GM18868 (cell line): Measurements from ENCODE around the gene SEC24A.
"Not testable (repeated sequence)": the region's sequence is repeated elsewhere in the genome, so short reads cannot be mapped to it uniquely, and the experiment has no call there.

Experiments
- ATAC-seq: cut with Tn5 transposase; IDR thresholded peaks from one replicate; pipeline ENCODE4 v1.9.1; 2021; ENCODE audit warnings: mild to moderate bottlenecking, moderate library complexity; ENCODE audit not compliant: unreplicated experiment

Gene SEC24A

DNA sequence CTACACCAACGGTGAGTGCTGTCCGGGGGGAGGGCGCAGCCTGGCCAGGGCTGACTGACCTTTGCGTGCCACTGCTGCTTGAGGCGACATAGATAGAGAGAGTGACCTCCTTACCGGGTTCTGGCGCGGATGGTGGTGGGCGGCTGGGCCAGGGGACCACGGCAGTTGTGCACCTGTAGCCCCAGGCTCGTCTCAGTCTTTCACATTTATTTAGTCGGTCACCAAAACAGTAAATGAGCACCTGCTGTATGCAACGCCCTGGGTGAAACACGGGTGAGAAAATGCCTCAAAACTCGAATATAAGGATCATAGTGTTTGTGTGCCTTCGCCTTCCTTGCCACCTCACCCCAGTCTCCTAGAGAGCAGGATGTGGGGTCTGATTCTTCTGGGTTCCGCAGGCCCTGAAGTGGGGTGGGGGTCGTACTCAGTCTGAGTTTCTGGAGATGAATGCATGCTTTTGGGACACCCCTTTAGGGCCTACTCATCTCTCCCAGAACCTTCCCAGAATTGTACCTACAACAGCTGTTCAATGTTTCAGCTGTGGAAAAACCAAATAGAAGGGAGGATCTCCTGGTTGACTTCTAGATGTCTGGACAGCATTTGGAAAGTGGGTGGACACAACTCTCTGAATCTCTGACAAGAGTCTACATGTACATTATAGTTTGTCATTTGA, 714 bp downstream of the SEC24A start:
- peak; percentile 5 for ATAC-seq

DNA sequence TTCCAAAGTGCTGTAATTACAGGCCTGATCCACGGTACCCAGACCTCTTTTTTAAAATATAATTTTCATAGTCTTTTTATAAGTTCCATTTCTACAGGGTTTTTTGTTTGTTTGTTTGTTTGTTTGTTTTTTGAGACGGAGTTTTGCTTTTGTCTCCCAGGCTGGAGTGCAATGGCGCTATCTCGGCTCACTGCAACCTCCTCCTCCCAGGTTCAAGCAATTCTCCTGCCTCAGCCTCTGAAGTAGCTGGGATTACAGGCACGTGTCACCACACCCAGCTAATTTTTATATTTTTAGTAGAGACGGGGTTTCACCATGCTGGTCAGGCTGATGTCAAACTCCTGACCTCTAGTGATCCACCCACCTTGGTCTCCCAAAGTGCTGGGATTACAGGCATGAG, 2.1 kb downstream of the SEC24A start:
- not testable (repeated sequence) for ATAC-seq

DNA sequence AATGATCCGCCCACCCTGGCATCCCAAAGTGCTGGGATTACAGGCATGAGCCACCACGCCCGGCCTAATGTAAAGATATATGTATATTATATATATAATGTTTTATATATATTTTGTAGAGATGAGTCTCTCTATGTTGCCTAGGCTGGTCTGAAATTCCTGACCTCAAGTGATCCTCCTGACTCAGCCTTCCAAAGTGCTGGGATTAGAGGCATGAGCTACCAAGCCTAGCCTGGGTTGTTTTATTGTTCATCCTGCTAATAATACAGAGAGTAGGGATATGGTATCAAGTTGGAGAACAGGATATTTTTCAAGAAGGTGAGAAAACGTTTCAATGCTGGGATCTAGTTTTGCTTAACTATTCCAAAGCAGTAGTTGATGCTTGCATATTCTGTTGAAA, 2.9 kb downstream of the SEC24A start:
- ATAC-seq: no peak

DNA sequence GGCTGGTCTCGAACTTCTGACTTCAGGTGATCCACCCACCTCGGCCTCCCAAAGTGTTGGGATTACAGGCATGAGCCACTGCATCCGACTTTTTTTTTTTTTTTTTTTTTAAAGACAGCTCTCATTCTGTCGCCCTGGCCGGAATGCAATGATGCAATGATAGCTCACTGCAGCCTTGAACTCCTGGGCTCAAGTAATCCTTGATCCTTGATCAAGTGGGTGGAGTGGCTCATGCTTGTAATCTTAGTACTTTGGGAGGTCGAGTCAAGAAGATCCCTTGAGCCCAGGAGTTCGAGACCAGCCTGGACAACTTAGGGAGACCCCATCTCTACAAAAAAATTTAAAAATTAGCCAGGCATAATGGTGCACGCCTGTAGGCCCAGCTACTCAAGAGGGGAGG, 8.1 kb downstream of the SEC24A start:
- no peak for ATAC-seq

DNA sequence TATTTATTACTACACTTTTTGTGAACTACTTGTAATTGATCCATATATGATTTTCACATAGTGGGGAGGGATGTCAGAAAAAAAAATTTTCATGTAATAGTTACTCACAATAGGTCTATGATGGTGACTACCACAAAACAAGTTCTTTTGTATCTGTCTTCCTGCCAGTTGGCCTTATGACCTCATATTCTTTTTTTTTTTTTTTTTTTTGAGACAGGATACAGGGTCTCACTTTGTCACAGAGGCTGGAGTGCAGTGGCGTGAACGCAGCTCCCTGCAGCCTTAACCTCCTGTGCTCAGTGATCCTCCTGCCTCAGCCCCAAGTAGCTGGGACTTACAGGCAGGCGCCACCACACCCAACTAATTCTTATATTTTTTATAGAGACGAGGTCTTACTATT, 10.9 kb downstream of the SEC24A start:
- no peak for ATAC-seq

DNA sequence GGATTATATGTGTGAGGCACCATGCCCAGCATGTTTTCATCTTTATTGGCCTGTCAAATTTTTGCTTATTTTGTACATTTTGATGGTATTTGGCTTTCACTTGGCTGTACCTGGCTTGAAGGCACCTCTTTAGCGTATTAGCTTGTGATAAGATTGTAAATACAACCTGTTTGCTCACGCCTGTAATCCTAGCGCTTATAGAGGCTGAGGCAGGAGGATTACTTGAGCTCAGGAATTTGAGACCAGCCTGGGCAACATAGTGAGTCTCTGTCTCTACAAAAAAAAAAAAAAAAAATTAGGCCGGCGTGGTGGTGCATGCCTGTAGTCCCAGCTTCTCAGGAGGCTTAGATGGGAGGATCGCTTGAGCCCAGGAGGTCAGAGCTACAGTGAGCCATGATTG, 11.3 kb downstream of the SEC24A start:
- no peak for ATAC-seq

DNA sequence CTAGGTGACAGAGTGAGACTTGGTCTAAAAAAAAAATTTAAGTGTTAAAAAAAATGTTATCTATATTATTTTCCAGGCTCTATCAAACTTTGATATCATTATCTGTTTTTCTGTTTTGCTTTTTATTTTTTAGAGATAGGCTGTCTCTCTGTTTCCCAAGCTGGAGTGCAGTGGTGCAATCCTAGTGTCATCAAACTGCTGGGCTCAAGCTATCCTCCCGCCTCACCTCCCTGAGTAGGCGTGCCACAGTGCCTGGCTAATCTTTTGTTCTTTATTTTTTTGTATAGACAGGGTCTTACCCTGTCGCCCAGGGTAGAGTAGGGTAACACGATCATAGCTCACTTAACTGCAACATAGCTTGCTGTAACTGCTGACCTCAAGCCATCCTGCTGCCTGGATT, 14.4 kb downstream of the SEC24A start:
- no peak for ATAC-seq

DNA sequence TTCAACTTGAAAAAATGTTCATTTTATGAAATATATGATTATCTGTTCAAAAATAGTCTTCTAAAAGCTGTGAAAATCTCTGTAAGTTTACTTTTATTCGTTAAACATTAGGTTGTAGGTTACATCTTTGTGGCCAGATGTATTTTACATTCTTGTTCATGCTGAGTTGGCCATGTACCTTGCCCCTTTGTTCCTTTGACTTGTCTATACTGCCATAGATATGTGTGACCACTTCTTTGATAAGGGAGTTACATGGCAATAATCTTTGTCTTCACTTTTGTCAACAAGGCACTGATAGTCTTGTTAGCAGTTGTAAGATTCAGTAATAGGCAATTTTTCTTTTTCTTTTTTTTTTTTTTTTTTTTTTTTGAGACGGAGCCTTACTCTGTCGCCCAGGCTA, 15.9 kb downstream of the SEC24A start:
- ATAC-seq: no peak

DNA sequence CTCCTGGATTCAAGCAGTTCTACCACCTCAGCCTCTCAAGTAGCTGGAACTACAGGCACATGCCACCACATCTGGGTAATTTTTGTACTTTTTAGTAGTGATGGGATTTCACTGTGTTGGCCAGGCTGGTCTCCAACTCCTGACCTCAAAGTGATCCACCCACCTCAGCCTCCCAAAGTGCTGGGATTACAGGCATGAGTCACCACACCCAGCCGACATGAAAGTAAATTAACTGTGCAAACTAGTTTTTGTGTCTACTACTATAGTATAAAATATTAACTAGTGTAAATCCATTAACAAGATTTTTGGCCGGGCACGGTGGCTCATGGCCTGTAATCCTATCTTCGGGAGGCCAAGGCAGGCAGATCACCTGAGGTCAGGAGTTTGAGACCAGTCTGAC, 25.0 kb downstream of the SEC24A start:
- ATAC-seq: not testable (repeated sequence)

DNA sequence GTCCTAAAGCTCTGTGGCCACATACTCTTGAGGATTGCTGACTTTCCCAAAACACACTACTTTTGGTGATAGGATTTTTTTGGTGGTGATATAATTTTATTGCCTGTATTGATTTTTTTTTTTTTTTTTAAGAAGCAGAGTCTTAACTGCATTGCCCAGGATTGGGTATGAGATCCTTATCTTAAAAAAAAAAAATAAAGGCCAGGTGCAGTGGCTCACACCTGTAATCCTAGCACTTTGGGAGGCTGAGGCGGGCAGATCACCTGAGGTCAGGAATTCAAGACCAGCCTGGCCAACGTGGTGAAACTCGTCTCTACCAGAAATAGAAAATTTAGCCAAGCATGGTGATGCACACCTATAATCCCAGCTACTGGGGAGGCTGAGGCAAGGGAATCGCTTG, 28.8 kb downstream of the SEC24A start:
- not testable (repeated sequence) for ATAC-seq

DNA sequence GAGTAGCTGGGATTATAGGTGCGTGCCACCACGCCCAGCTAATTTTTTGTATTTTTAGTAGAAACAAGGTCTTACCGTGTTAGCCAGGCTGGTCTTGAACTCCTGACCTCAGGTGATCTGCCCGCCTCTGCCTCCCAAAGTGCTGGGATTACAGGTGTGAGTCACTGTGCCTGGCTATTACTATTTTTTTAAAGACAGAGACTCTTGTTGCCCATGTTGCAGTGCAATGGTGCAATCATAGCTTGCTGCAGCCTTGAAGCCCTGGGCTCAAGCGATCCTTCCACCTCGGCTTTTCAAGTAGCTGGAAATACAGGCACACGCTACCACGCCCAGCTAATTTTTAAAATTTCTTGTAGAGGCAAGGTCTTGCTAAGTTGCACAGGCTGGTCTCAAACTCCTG, 41.6 kb downstream of the SEC24A start:
- ATAC-seq: not testable (repeated sequence)

DNA sequence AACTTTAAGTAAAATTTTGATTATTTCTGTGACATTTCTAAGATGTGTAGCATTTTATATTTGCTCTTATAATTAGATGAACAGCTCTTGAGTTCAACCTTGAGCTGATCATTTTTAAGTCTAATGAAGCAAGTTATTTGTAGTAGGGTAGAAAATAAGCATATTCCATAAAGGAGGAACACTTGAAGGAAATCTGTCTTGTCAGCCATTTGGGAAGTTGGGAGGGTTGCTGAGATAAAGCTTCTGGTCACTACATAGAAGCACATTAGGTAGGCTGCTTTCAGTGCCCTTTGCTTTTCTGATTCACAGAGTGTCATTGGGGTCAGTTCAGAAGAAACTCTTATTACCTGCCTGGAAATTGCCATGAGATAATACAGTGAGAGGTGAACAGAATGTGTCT, 44.1 kb downstream of the SEC24A start:
- ATAC-seq: no peak

DNA sequence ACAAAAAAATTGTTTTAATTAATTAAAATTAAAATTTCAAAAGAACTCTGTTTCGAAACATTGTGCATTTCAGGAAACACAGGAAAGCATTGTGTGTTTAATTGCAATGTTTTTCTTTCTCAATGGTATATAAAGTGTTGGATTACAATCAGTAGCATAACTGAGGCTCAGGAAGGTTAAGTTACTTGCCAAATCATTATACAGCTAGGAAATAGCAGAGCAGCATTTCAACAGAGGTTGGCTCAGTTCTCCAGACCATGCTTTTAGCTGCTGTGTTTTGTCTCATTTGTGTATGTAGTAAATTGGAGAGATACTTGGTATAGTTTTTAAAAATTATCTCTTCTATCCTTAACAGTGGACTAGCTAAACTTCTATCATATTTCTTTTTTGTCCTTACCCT, 59.7 kb downstream of the SEC24A start:
- no peak for ATAC-seq

DNA sequence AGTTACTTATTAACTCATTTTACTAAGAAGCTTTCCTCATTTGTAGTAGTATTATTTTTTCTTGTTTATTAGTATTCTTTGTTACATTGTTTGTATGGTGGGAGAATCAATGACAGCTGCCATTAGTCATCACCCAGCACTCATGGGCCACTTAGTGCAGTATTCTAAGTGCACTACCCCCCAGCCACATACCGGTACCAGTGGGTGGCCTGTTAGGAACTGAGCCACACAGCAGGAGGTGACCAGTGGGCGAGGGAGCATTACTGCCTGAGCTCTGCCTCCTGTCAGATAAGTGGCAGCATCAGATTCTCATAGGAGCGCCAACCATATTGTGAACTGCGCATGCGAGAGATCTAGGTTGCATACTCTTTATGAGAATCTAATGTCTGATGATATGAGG, 65.5 kb downstream of the SEC24A start:
- ATAC-seq: no peak

DNA sequence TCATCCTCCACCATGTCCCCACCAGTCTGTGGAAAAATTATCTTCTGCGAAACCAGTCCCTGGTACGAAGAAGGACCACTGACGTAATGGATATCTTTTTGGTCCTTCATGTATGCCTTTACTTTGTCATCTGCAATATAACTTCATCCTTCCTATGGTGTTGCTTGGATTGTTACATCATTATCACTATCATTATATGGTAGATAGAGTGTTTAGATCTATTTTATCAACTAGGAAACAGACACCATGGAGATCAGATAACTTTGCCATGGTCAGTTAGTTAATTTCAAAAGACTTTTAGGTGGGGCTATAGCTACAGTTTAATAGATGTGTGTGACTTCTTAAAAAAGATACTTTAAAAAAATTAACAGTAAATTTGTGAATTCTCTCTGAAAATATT, 66.0 kb downstream of the SEC24A start:
- ATAC-seq: no peak

DNA sequence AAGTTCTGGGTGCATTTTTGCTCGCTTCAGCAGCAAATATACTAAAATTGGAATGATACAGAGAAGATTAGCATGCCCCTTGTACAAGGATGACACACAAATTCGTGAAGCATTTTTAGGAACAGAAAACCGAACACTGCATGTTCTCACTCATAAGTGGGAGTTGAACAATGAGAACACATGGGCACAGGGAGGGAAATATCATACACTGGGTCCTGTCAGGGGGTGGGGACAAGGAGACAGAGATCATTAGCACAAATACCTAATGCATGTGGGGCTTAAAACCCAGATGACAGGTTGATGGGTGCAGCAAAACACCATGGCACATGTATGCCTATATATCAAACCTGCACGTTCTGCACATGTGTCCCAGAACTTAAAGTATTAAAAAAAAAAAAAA, 66.9 kb downstream of the SEC24A start:
- ATAC-seq: not testable (repeated sequence)

DNA sequence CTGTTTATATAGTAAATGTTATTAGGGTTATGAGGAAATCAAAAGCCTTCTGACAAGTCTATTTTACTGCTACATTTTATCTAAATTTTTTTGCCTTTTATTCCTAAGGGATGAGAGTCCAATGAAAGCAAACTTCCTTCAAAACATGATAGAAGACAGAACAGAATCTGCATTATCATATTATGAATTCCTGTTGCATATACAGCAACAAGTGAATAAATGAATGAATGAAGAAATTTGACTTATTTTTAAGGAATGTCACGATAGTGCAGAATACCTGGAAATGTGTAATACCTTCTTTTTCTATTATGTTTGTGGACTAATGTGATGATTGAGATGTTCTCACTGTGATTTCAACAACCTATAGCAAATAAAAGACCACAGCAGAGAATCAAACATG, 76.3 kb downstream of the SEC24A start:
- ATAC-seq: no peak

DNA sequence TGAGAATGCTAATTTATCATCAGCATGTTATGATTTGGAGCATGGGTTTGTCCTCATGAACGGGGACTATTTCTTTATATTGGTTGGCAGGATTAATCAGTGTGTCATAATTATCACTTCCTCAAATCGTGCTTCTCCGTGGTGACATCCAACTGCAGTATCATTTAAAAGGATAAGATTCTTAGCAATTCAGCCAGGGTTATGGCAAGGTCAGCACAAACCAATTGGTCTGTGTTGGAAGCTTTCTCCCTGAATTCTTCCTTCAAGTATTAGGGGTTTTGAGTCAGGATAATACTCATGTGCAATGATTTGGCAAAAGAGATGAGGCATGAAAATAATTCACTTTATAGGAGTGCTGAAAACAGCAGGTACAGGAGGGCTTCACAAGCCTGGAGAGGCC, 84.2 kb downstream of the SEC24A start:
- no peak for ATAC-seq

DNA sequence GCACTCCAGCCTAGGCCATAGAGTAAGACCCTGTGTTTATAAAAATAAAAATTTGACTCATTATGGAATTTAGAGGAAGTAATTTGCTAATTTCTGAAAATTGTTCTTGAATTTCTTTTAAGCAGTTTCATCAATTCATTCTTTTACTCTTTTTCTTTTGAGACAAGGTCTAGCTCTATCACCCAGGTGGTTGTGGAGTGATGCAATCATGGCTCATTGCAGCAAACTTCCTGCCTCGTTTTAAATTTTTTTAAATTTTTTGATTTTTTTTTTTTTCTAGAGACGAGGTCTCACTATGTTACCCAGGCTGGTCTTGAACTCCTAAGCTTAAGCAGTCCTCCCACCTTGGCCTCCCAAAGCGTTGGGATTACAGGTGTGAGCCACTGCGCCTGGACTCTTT, 86.7 kb downstream of the SEC24A start:
- ATAC-seq: no peak

DNA sequence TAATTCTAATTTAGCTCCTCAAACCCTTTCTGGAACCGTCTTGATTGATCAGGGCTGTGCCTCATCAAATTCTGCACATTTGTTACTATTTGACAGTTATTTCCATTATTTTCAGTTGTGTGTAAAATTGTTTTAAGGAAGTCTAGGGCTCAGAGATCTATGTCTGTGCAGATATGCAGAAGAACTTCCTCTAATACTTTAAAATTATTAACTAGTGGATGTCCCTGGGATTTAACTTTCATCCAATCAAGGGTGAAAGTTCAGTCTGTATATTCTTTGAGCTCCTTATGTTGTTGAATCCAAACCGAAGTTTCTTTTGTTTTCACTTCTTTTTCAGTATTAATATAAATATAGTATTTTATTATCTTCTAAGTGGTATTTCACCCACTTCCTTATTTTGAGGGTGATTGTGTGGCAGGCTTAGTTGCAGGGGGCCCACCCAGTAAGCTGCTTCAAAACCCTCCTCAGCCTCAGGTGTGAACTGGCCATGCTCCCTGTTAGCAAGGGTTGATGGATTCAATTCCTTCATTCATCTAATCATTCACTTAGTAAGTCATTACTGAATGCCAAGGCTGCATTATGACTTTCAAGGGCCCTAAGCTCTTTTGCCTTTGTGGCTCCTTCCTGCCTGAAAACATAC, 87.7 kb downstream of the SEC24A start:
- no peak for ATAC-seq

DNA sequence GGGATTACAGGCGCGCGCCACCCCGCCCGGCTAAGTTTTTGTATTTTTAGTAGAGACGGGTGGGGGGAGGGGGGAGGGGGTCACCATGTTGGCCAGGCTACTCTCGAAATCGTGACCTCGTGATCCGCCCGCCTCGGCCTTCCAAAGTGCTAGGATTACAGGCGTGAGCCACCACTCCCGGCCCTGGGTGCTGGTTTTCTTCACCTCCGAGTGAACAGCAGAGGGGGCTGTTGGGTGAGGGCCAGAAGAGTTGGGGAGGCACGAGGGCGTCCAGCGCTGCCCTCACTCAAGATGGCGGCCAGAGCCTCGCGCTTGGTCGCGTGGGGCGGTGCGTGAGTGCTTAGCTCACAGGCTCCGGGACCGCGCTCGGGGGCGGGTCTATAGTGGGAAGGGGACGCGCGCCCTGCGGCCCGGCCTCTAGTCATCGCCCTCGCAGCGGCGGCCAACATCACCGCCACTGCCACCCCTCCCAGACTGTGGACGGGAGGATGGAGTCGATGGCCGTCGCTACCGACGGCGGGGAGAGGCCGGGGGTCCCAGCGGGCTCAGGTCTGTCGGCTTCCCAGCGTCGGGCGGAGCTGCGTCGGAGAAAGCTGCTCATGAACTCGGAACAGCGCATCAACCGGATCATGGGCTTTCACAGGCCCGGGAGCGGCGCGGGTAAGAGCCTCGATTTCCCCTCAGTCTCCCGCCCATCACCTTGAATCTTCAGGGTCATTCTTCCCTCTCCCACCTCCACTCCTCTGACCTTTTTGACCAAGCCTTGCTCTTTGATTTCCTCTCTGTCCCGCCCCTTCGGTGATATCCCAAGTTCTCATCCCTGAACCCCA, 89.8 kb downstream of the SEC24A start, which contains the start of gene CAMLG:
CAMLG (plus strand) TSS at position 416 of the 830 bp plus-strand sequence; CDS start at position 489, 73 bp downstream.
- peak; percentile 98 for ATAC-seq
